Prostate gland (tissue), 2 donors: ENCODE measurements around the gene DCST1.

Source experiments
- CTCF ChIP-seq, 4 experiments: fragments of 200-600 bp in 2 of 4; fragments of 450-650 bp in 2 of 4; sonication (generic) in 2 of 4; IDR thresholded peaks; 1 replicate in 3 of 4; 2 replicates in 1 of 4; pipeline ENCODE4 v1.5.1; 2016 to 2019; ENCODE audit warnings: antibody characterized with exemption in 4 of 4, mild to moderate bottlenecking in 2 of 4, moderate library complexity in 2 of 4
- POLR2A ChIP-seq: fragments of 450-650 bp; IDR thresholded peaks from one replicate; pipeline ENCODE4 v1.6.1; 2016; ENCODE audit warnings: antibody characterized with exemption, mild to moderate bottlenecking
- POLR2AphosphoS5 ChIP-seq: sonication (generic); formaldehyde crosslinking; IDR thresholded peaks from one replicate; pipeline ENCODE4 v1.6.1; 2017; ENCODE audit warnings: antibody characterized with exemption

- TF ChIP-seq CTCF (IDR thresholded peaks at IDR 0.05), result no peak
- no peak for TF ChIP-seq POLR2A
- TF ChIP-seq POLR2AphosphoS5, result no peak
Observed at GRCh38 chr1:155086856-155087535, 53.4 kb downstream of the DCST1 start.
